Measurements from ENCODE around the gene SERPINF2.
"Not testable (repeated sequence)": the region's sequence is repeated elsewhere in the genome, so short reads cannot be mapped to it uniquely, and the experiment has no call there.

Gene SERPINF2

GRCh38 chr17:1769822-1770477 lies 27.3 kb downstream of the SERPINF2 start:
- Histone ChIP-seq H4K20me1 (ENCODE audit: insufficient read depth, low read length) (no peaks in the 10 kb centered on the region), H3K79me2 (ENCODE audit: insufficient read depth, low read length) (no peaks in the 10 kb centered on the region), H3K36me3 (ENCODE audit: insufficient read depth, low read length) (no peaks in the 10 kb centered on the region), H2AFZ (ENCODE audit: low read length) (peak overlapping the region; percentile 17; the same call in 1 of the 2 replicates), H3K27me3 (ENCODE audit: insufficient read depth, low read length) (no peaks in the 10 kb centered on the region), H3K4me1 (ENCODE audit: insufficient read depth, low read length, severe bottlenecking) (peaks cover 33% of the 10 kb centered on the region), H3K9me3 (ENCODE audit: low read length) (no peaks in the 10 kb centered on the region), H3K4me3 (ENCODE audit: low read depth, low read length, poor library complexity, severe bottlenecking) (peak overlapping the region; percentile 18), H3K4me2 (ENCODE audit: low read length) (peak overlapping the region; percentile 56), H3K27ac (ENCODE audit: low read depth, low read length, poor library complexity, severe bottlenecking) (peak overlapping the region; percentile 94), H3K9me2 (ENCODE audit: low read depth, low read length) (no peaks in the 10 kb centered on the region), H3K9ac (ENCODE audit: low read length) (peak overlapping the region; percentile 52), H3F3A (ENCODE audit: insufficient read depth, low read length) (peaks cover 13% of the 10 kb centered on the region; the same call in 1 of the 2 replicates)
- TF ChIP-seq CTCF (IDR thresholded peaks at IDR 0.05; ENCODE audit: low read length) (no peak), EZH2 (IDR thresholded peaks at IDR 0.05; ENCODE audit: borderline replicate concordance, low read length) (no peak)

GRCh38 chr17:1773000-1773695 lies 30.5 kb downstream of the SERPINF2 start:
- H3K36me3 ChIP-seq (ENCODE audit: insufficient read depth, low read length), result peaks cover 21% of the 10 kb centered on the region
- H3K27ac ChIP-seq (ENCODE audit: low read depth, low read length, poor library complexity, severe bottlenecking), result peak overlapping the region; percentile 63

GRCh38 chr17:1773696-1774181 lies 31.1 kb downstream of the SERPINF2 start:
- TF ChIP-seq EZH2 (IDR thresholded peaks at IDR 0.05; ENCODE audit: borderline replicate concordance, low read length), result no peak
- no peak for TF ChIP-seq CTCF (IDR thresholded peaks at IDR 0.05; ENCODE audit: low read length)
- Histone ChIP-seq H3K9ac (ENCODE audit: low read length) (no peak overlapping the region), H3K9me2 (ENCODE audit: low read depth, low read length) (no peaks in the 10 kb centered on the region), H3K4me1 (ENCODE audit: insufficient read depth, low read length, severe bottlenecking) (peaks cover 28% of the 10 kb centered on the region), H3K4me2 (ENCODE audit: low read length) (no peak overlapping the region), H4K20me1 (ENCODE audit: insufficient read depth, low read length) (no peaks in the 10 kb centered on the region), H3F3A (ENCODE audit: insufficient read depth, low read length) (peaks cover 13% of the 10 kb centered on the region; the same call in 1 of the 2 replicates), H2AFZ (ENCODE audit: low read length) (no peak overlapping the region), H3K9me3 (ENCODE audit: low read length) (no peaks in the 10 kb centered on the region), H3K36me3 (ENCODE audit: insufficient read depth, low read length) (peaks cover 27% of the 10 kb centered on the region), H3K27ac (ENCODE audit: low read depth, low read length, poor library complexity, severe bottlenecking) (peak overlapping the region; percentile 63), H3K4me3 (ENCODE audit: low read depth, low read length, poor library complexity, severe bottlenecking) (no peak overlapping the region), H3K79me2 (ENCODE audit: insufficient read depth, low read length) (no peaks in the 10 kb centered on the region), H3K27me3 (ENCODE audit: insufficient read depth, low read length) (no peaks in the 10 kb centered on the region)

More at GRCh38 chr17:1773000-1773695, 30.5 kb downstream of the SERPINF2 start:
- not testable (repeated sequence) for H3K9me2 ChIP-seq (ENCODE audit: low read depth, low read length); H3K4me3 ChIP-seq (ENCODE audit: low read depth, low read length, poor library complexity, severe bottlenecking); H3K9me3 ChIP-seq (ENCODE audit: low read length); H2AFZ ChIP-seq (ENCODE audit: low read length); H3K4me2 ChIP-seq (ENCODE audit: low read length); H3K9ac ChIP-seq (ENCODE audit: low read length); H4K20me1 ChIP-seq (ENCODE audit: insufficient read depth, low read length); H3K79me2 ChIP-seq (ENCODE audit: insufficient read depth, low read length); H3K27me3 ChIP-seq (ENCODE audit: insufficient read depth, low read length)
- Histone ChIP-seq H3F3A (ENCODE audit: insufficient read depth, low read length) (peaks cover 13% of the 10 kb centered on the region; the same call in 1 of the 2 replicates), H3K4me1 (ENCODE audit: insufficient read depth, low read length, severe bottlenecking) (peaks cover 28% of the 10 kb centered on the region)
